GM12892 (cell line): ENCODE measurements around the gene LRCH1.

Experiments
- POLR2AphosphoS5 ChIP-seq: IDR thresholded peaks from 2 replicates; pipeline ENCODE4 v1.6.1; 2011; ENCODE audit warnings: low read depth, low read length, control low read depth
- TAF1 ChIP-seq: IDR thresholded peaks from 2 replicates; pipeline ENCODE4 v1.6.1; 2011; ENCODE audit warnings: low read depth, mild to moderate bottlenecking, control low read depth, low read length, borderline replicate concordance

DNA sequence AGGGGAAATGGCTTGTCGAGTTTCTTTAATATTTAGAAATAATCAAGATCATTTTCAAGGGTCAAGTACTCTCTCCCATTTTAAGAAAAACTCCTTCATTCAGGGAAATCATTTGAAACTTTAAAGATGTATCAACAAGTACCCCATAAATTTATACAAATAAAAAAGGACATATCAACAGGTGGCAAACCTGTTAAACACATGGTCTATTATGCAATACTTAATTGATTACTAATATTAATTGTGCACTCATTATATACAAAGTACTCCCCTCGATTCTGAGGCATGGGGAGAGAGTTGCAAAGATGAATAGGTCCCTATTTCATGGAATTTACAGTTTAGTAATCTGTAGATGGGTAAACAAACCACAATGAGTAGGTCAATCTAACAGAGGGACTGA, 2.1 kb upstream of the LRCH1 start:
- TF ChIP-seq POLR2AphosphoS5 (no peak), TAF1 (no peak)
